Measurements from ENCODE around the gene MSN.

Gene MSN

GRCh38 chrX:65696613-65697012, 29.2 kb downstream of the MSN start:
- no peaks in the 10 kb centered on the region for H3K9me3 ChIP-seq (ENCODE audit: control insufficient read depth, low read length)
- no peak overlapping the region for H3K9ac ChIP-seq (ENCODE audit: low read length)
- peaks cover 3% of the 10 kb centered on the region for H3K27me3 ChIP-seq (replicated peaks; ENCODE audit: control insufficient read depth, insufficient read depth, low read length)
- H3K4me1 ChIP-seq (ENCODE audit: control insufficient read depth, insufficient read depth, low read length): peaks cover 27% of the 10 kb centered on the region
- no peaks in the 10 kb centered on the region for H3K36me3 ChIP-seq (ENCODE audit: control insufficient read depth, insufficient read depth, low read length, severe bottlenecking)
- DNase-seq (ENCODE audit: low read depth): no peak
- H3K4me3 ChIP-seq (ENCODE audit: low read length): no peak overlapping the region

GRCh38 chrX:65697211-65697641, 29.8 kb downstream of the MSN start:
- DNase-seq (ENCODE audit: low read depth): peak; percentile 56
- H3K9ac ChIP-seq (ENCODE audit: low read length): no peak overlapping the region
- peaks cover 3% of the 10 kb centered on the region for H3K27me3 ChIP-seq (replicated peaks; ENCODE audit: control insufficient read depth, insufficient read depth, low read length)
- H3K4me3 ChIP-seq (ENCODE audit: low read length): no peak overlapping the region
- no peaks in the 10 kb centered on the region for H3K36me3 ChIP-seq (ENCODE audit: control insufficient read depth, insufficient read depth, low read length, severe bottlenecking)
- H3K4me1 ChIP-seq (ENCODE audit: control insufficient read depth, insufficient read depth, low read length): peaks cover 21% of the 10 kb centered on the region
- no peaks in the 10 kb centered on the region for H3K9me3 ChIP-seq (ENCODE audit: control insufficient read depth, low read length)

GRCh38 chrX:65697915-65698796, 30.7 kb downstream of the MSN start:
- DNase-seq (ENCODE audit: low read depth): no peak
- Histone ChIP-seq H3K4me1 (ENCODE audit: control insufficient read depth, insufficient read depth, low read length) (peaks cover 20% of the 10 kb centered on the region), H3K27me3 (replicated peaks; ENCODE audit: control insufficient read depth, insufficient read depth, low read length) (peaks cover 3% of the 10 kb centered on the region), H3K36me3 (ENCODE audit: control insufficient read depth, insufficient read depth, low read length, severe bottlenecking) (no peaks in the 10 kb centered on the region), H3K4me3 (ENCODE audit: low read length) (no peak overlapping the region), H3K9ac (ENCODE audit: low read length) (no peak overlapping the region), H3K9me3 (ENCODE audit: control insufficient read depth, low read length) (no peaks in the 10 kb centered on the region)

- Histone ChIP-seq H3K9ac (ENCODE audit: low read length) (peak overlapping the region; percentile 62), H3K27me3 (replicated peaks; ENCODE audit: control insufficient read depth, insufficient read depth, low read length) (no peaks in the 10 kb centered on the region), H3K36me3 (ENCODE audit: control insufficient read depth, insufficient read depth, low read length, severe bottlenecking) (no peaks in the 10 kb centered on the region), H3K9me3 (ENCODE audit: control insufficient read depth, low read length) (no peaks in the 10 kb centered on the region), H3K4me3 (ENCODE audit: low read length) (no peak overlapping the region), H3K4me1 (ENCODE audit: control insufficient read depth, insufficient read depth, low read length) (peaks cover 43% of the 10 kb centered on the region)
- DNase-seq (ENCODE audit: low read depth): no peak
Observed at GRCh38 chrX:65702956-65703355, 35.5 kb downstream of the MSN start.

- H3K4me1 ChIP-seq (ENCODE audit: control insufficient read depth, insufficient read depth, low read length): peaks cover 35% of the 10 kb centered on the region
- no peaks in the 10 kb centered on the region for H3K36me3 ChIP-seq (ENCODE audit: control insufficient read depth, insufficient read depth, low read length, severe bottlenecking)
- no peak overlapping the region for H3K9ac ChIP-seq (ENCODE audit: low read length)
- no peak overlapping the region for H3K4me3 ChIP-seq (ENCODE audit: low read length)
- DNase-seq (ENCODE audit: low read depth): no peak
- H3K9me3 ChIP-seq (ENCODE audit: control insufficient read depth, low read length): no peaks in the 10 kb centered on the region
- peaks cover 4% of the 10 kb centered on the region for H3K27me3 ChIP-seq (replicated peaks; ENCODE audit: control insufficient read depth, insufficient read depth, low read length)
Observed at GRCh38 chrX:65705439-65705838, 38.0 kb downstream of the MSN start.

DNA sequence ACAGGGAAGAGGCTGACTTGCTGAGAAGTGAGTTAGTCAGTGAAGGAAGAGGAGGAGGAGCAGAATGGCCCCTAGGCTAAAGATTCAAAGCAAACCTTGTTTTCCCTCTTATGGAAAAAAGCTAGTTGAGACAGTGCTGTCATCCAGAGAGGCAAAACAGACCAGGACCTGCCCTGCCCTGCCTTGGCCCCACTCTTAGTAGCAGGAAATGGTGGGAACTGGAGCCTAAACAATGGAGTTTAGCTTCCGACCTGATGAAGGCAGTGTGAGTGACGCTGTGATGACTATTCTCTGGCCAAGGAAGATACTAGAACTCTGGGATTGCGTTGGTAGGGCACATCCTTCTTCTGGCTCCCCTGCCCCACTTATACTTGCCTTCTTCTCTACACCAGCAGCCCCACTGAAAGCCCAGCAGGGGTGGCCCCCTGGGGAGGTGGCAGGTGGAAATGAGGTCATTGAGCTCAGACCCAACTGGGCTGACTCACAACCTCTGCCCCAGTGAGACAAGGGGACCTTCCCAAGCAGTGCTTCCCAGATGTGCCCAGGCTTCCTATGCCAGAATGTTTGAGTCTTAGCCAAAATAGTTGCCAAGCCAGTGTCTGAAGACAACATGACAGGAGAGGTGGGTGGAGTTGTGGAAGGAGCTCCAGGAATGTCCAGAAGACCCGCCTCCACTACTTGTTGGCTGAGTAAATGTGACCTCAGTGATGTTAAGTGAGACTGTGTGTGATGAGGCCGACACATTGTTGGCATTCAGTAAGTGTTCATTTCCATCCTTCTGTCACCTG, 38.8 kb downstream of the MSN start:
- Histone ChIP-seq H3K36me3 (ENCODE audit: control insufficient read depth, insufficient read depth, low read length, severe bottlenecking) (no peaks in the 10 kb centered on the region), H3K4me3 (ENCODE audit: low read length) (no peak overlapping the region), H3K27me3 (replicated peaks; ENCODE audit: control insufficient read depth, insufficient read depth, low read length) (peaks cover 4% of the 10 kb centered on the region), H3K9me3 (ENCODE audit: control insufficient read depth, low read length) (no peaks in the 10 kb centered on the region), H3K4me1 (ENCODE audit: control insufficient read depth, insufficient read depth, low read length) (peaks cover 35% of the 10 kb centered on the region), H3K9ac (ENCODE audit: low read length) (no peak overlapping the region)
- peak; percentile 60 for DNase-seq (ENCODE audit: low read depth)

DNA sequence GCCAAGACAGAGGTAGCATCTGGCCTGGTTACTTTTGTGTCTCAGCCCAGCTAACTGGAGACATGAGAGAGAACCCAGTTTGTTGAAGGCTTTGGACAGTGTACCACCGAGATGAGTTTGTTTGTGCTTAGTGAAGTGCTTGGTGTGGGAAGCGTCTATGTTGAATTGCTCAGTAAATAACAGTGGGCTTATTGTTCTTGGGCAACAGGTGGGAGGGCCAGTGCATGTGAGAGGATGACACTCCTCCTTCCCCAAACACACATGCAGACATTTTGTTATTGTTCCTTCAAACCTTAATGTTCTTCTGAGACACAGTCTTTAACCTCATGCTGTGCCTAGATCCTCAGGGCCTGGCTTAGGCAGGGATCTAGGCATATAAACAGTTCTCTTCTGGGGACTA, 39.7 kb downstream of the MSN start:
- Histone ChIP-seq H3K4me1 (ENCODE audit: control insufficient read depth, insufficient read depth, low read length) (peaks cover 35% of the 10 kb centered on the region), H3K36me3 (ENCODE audit: control insufficient read depth, insufficient read depth, low read length, severe bottlenecking) (no peaks in the 10 kb centered on the region), H3K9ac (ENCODE audit: low read length) (no peak overlapping the region), H3K4me3 (ENCODE audit: low read length) (no peak overlapping the region), H3K27me3 (replicated peaks; ENCODE audit: control insufficient read depth, insufficient read depth, low read length) (peaks cover 4% of the 10 kb centered on the region), H3K9me3 (ENCODE audit: control insufficient read depth, low read length) (no peaks in the 10 kb centered on the region)
- DNase-seq (ENCODE audit: low read depth): no peak

DNA sequence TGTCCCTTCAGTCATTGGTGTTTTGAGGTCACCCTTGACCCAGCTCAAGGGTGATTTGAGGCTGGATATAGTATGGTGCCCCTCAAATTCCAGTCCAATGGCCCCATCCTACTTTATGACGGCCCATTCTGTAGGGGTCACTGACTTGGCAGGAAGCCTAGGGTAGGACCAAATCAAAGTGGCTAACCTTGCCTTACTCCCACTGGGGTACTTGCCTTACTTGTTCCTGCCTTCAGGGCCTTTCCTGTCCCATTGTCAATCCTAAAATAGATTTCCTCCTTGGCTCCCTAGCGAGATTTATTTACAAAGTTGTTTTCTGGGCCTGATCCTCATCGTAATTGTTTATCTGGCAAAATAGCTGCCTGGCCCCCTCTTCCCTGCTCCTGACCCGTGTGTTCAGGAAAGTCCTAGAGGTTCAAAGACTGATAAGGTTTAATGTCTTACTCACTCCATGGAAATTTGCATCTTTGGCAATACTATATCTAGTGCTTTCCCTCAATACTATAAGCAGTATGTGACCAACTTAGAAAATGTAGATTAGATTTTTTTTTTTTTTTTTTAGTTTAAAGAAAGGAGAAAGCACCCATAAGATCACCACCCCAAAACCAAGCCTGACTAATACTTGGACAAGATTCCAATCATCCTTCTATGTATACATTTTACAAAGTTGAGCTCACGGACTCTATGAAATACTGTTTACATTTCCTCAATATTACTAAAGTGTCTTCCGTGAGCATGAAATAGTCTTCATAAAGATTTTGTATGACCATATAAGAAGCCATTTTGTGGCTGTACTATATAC, 44.8 kb downstream of the MSN start:
- Histone ChIP-seq H3K27me3 (replicated peaks; ENCODE audit: control insufficient read depth, insufficient read depth, low read length) (peaks cover 8% of the 10 kb centered on the region), H3K4me3 (ENCODE audit: low read length) (no peak overlapping the region), H3K4me1 (ENCODE audit: control insufficient read depth, insufficient read depth, low read length) (peaks cover under 1% of the 10 kb centered on the region), H3K9me3 (ENCODE audit: control insufficient read depth, low read length) (no peaks in the 10 kb centered on the region), H3K9ac (ENCODE audit: low read length) (no peak overlapping the region), H3K36me3 (ENCODE audit: control insufficient read depth, insufficient read depth, low read length, severe bottlenecking) (peaks cover 5% of the 10 kb centered on the region)
- no peak for DNase-seq (ENCODE audit: low read depth)

GRCh38 chrX:65718538-65718937, 51.1 kb downstream of the MSN start:
- Histone ChIP-seq H3K9me3 (ENCODE audit: control insufficient read depth, low read length) (no peaks in the 10 kb centered on the region), H3K4me3 (ENCODE audit: low read length) (no peak overlapping the region), H3K27me3 (replicated peaks; ENCODE audit: control insufficient read depth, insufficient read depth, low read length) (peaks cover 8% of the 10 kb centered on the region), H3K9ac (ENCODE audit: low read length) (no peak overlapping the region), H3K4me1 (ENCODE audit: control insufficient read depth, insufficient read depth, low read length) (no peaks in the 10 kb centered on the region), H3K36me3 (ENCODE audit: control insufficient read depth, insufficient read depth, low read length, severe bottlenecking) (peaks cover 23% of the 10 kb centered on the region)
- DNase-seq (ENCODE audit: low read depth): no peak

GRCh38 chrX:65720381-65720964, 53.0 kb downstream of the MSN start:
- Histone ChIP-seq H3K9ac (ENCODE audit: low read length) (no peak overlapping the region), H3K9me3 (ENCODE audit: control insufficient read depth, low read length) (peaks cover 7% of the 10 kb centered on the region), H3K4me1 (ENCODE audit: control insufficient read depth, insufficient read depth, low read length) (no peaks in the 10 kb centered on the region), H3K27me3 (replicated peaks; ENCODE audit: control insufficient read depth, insufficient read depth, low read length) (peaks cover 8% of the 10 kb centered on the region), H3K4me3 (ENCODE audit: low read length) (no peak overlapping the region), H3K36me3 (ENCODE audit: control insufficient read depth, insufficient read depth, low read length, severe bottlenecking) (peaks cover 23% of the 10 kb centered on the region)
- no peak for DNase-seq (ENCODE audit: low read depth)
